ENCODE measurements around the gene FBLN7. TPM values are rescaled to one million over a fixed set of nuclear protein-coding genes. Genes with fewer than 3 reads are reported as not detected.
A peak's percentile ranks its signal among the peaks of the same experiment; 100 is the strongest.
"Not testable (repeated sequence)": the region's sequence is repeated elsewhere in the genome, so short reads cannot be mapped to it uniquely, and the experiment has no call there.

FBLN7 gene
- polyA plus RNA-seq, 3 donors from 2014 or later, result not detected

- H3K9me3 Mint-ChIP-seq, result peaks cover 0 to 4% (median 0%) of the 10 kb centered on the region in 6 donors
- no peaks in the 10 kb centered on the region for H3K27me3 Mint-ChIP-seq (ENCODE audit: low read depth in 3 of 3)
- DNase-seq, result no peak
- no peak overlapping the region for H3K4me3 Mint-ChIP-seq
- H3K36me3 Mint-ChIP-seq, result peaks cover 0 to 6% (median 6%) of the 10 kb centered on the region in 3 donors
- H3K27ac Mint-ChIP-seq, result no peak overlapping the region
- no peaks in the 10 kb centered on the region for H3K4me1 Mint-ChIP-seq
These were observed 9.1 kb upstream of the FBLN7 start for GRCh38 chr2:112129060-112129459.

- H3K4me1 Mint-ChIP-seq, result peaks cover 5 to 7% of the 10 kb centered on the region in 2 donors
- no peak overlapping the region for H3K4me3 Mint-ChIP-seq
- H3K36me3 Mint-ChIP-seq, result peaks cover 0 to 5% (median 3%) of the 10 kb centered on the region in 3 donors
- H3K9me3 Mint-ChIP-seq, result peaks cover 0 to 3% (median 0%) of the 10 kb centered on the region in 6 donors
- no peak for DNase-seq
- H3K27ac Mint-ChIP-seq, result no peak overlapping the region
- H3K27me3 Mint-ChIP-seq (ENCODE audit: low read depth in 3 of 3), result peaks cover 2 to 14% (median 4%) of the 10 kb centered on the region in 3 donors
These were observed 4.8 kb upstream of the FBLN7 start for GRCh38 chr2:112133344-112133743.

- H3K27ac Mint-ChIP-seq, result no peak overlapping the region
- peaks cover 5 to 7% of the 10 kb centered on the region in 2 donors for H3K4me1 Mint-ChIP-seq
- H3K36me3 Mint-ChIP-seq, result peaks cover 0 to 5% (median 3%) of the 10 kb centered on the region in 3 donors
- DNase-seq, result no peak
- H3K4me3 Mint-ChIP-seq, result no peak overlapping the region
- peaks cover 2 to 14% (median 4%) of the 10 kb centered on the region in 3 donors for H3K27me3 Mint-ChIP-seq (ENCODE audit: low read depth in 3 of 3)
- peaks cover 0 to 2% (median 0%) of the 10 kb centered on the region in 6 donors for H3K9me3 Mint-ChIP-seq
These were observed 4.1 kb upstream of the FBLN7 start for GRCh38 chr2:112134120-112134519.

GRCh38 chr2:112136096-112136495 is 2.1 kb upstream of the FBLN7 start:
- peaks cover 5 to 7% of the 10 kb centered on the region in 2 donors for H3K4me1 Mint-ChIP-seq
- no peak for DNase-seq
- peaks cover 0 to 5% (median 3%) of the 10 kb centered on the region in 3 donors for H3K36me3 Mint-ChIP-seq
- H3K9me3 Mint-ChIP-seq, result peaks cover 0 to 1% (median 0%) of the 10 kb centered on the region in 6 donors
- H3K27me3 Mint-ChIP-seq (ENCODE audit: low read depth in 3 of 3), result peaks cover 5 to 19% (median 6%) of the 10 kb centered on the region in 3 donors
- H3K4me3 Mint-ChIP-seq, result peak overlapping the region in 3 of 5 donors; percentile 2 to 56 (median 34)
- no peak overlapping the region for H3K27ac Mint-ChIP-seq

GRCh38 chr2:112137516-112138158 is 548 bp upstream of the FBLN7 start:
- H3K27me3 Mint-ChIP-seq (ENCODE audit: low read depth in 3 of 3), result peaks cover 8 to 21% (median 13%) of the 10 kb centered on the region in 3 donors
- H3K27ac Mint-ChIP-seq, result no peak overlapping the region
- no peaks in the 10 kb centered on the region for H3K9me3 Mint-ChIP-seq
- H3K36me3 Mint-ChIP-seq, result peaks cover 0 to 5% (median 3%) of the 10 kb centered on the region in 3 donors
- DNase-seq, result no peak
- peaks cover 5 to 7% of the 10 kb centered on the region in 2 donors for H3K4me1 Mint-ChIP-seq
- H3K4me3 Mint-ChIP-seq, result peak overlapping the region; percentile 45 to 75 (median 63)

- not testable (repeated sequence) for H3K9me3 Mint-ChIP-seq, DNase-seq, H3K4me3 Mint-ChIP-seq, H3K4me1 Mint-ChIP-seq, H3K27ac Mint-ChIP-seq, H3K36me3 Mint-ChIP-seq
- peaks cover 8 to 24% (median 13%) of the 10 kb centered on the region in 3 donors for H3K27me3 Mint-ChIP-seq (ENCODE audit: low read depth in 3 of 3)
These were observed 939 bp downstream of the FBLN7 start for GRCh38 chr2:112139033-112139614.

GRCh38 chr2:112139661-112140204 is 1.5 kb downstream of the FBLN7 start:
- not testable (repeated sequence) for H3K4me1 Mint-ChIP-seq, H3K27ac Mint-ChIP-seq, H3K36me3 Mint-ChIP-seq, H3K9me3 Mint-ChIP-seq, H3K4me3 Mint-ChIP-seq, DNase-seq
- peaks cover 8 to 24% (median 13%) of the 10 kb centered on the region in 3 donors for H3K27me3 Mint-ChIP-seq (ENCODE audit: low read depth in 3 of 3)

- H3K4me1 Mint-ChIP-seq, result peaks cover 5 to 7% of the 10 kb centered on the region in 2 donors
- H3K27me3 Mint-ChIP-seq (ENCODE audit: low read depth in 3 of 3), result peaks cover 8 to 21% (median 13%) of the 10 kb centered on the region in 3 donors
- no peak overlapping the region for H3K27ac Mint-ChIP-seq
- peaks cover 0 to 5% (median 3%) of the 10 kb centered on the region in 3 donors for H3K36me3 Mint-ChIP-seq
- H3K4me3 Mint-ChIP-seq, result peak overlapping the region in 1 of 5 donors; percentile 30
- no peaks in the 10 kb centered on the region for H3K9me3 Mint-ChIP-seq
- no peak for DNase-seq
These were observed 2.1 kb downstream of the FBLN7 start for GRCh38 chr2:112140205-112140802.

GRCh38 chr2:112140899-112141625 is 2.9 kb downstream of the FBLN7 start:
- no peak for DNase-seq
- Mint-ChIP-seq H3K9me3 (no peaks in the 10 kb centered on the region), H3K36me3 (peaks cover 0 to 5% (median 3%) of the 10 kb centered on the region in 3 donors), H3K4me1 (peaks cover 5 to 7% of the 10 kb centered on the region in 2 donors), H3K4me3 (peak overlapping the region in 1 of 5 donors; percentile 30), H3K27me3 (ENCODE audit: low read depth in 3 of 3) (peaks cover 6 to 14% (median 13%) of the 10 kb centered on the region in 3 donors), H3K27ac (no peak overlapping the region)

GRCh38 chr2:112141626-112142007 is 3.4 kb downstream of the FBLN7 start:
- no peak for DNase-seq
- H3K27ac Mint-ChIP-seq, result no peak overlapping the region
- H3K36me3 Mint-ChIP-seq, result no peaks in the 10 kb centered on the region
- no peaks in the 10 kb centered on the region for H3K9me3 Mint-ChIP-seq
- H3K4me3 Mint-ChIP-seq, result no peak overlapping the region
- peaks cover 6 to 13% (median 10%) of the 10 kb centered on the region in 3 donors for H3K27me3 Mint-ChIP-seq (ENCODE audit: low read depth in 3 of 3)
- H3K4me1 Mint-ChIP-seq, result peaks cover 5 to 7% of the 10 kb centered on the region in 2 donors

GRCh38 chr2:112142525-112143078 is 4.4 kb downstream of the FBLN7 start:
- no peak for DNase-seq
- Mint-ChIP-seq H3K4me3 (no peak overlapping the region), H3K27me3 (ENCODE audit: low read depth in 3 of 3) (peaks cover 6 to 17% (median 11%) of the 10 kb centered on the region in 3 donors), H3K9me3 (no peaks in the 10 kb centered on the region), H3K4me1 (peaks cover 3 to 4% of the 10 kb centered on the region in 2 donors), H3K36me3 (no peaks in the 10 kb centered on the region), H3K27ac (no peak overlapping the region)

- DNase-seq, result no peak
- H3K4me1 Mint-ChIP-seq, result no peaks in the 10 kb centered on the region
- H3K36me3 Mint-ChIP-seq, result no peaks in the 10 kb centered on the region
- no peak overlapping the region for H3K4me3 Mint-ChIP-seq
- H3K9me3 Mint-ChIP-seq, result no peaks in the 10 kb centered on the region
- peaks cover 6 to 17% (median 11%) of the 10 kb centered on the region in 3 donors for H3K27me3 Mint-ChIP-seq (ENCODE audit: low read depth in 3 of 3)
- no peak overlapping the region for H3K27ac Mint-ChIP-seq
These were observed 5.0 kb downstream of the FBLN7 start for GRCh38 chr2:112143150-112143549.

- no peak overlapping the region for H3K27ac Mint-ChIP-seq
- H3K36me3 Mint-ChIP-seq, result no peaks in the 10 kb centered on the region
- peaks cover 6 to 17% (median 11%) of the 10 kb centered on the region in 3 donors for H3K27me3 Mint-ChIP-seq (ENCODE audit: low read depth in 3 of 3)
- no peaks in the 10 kb centered on the region for H3K9me3 Mint-ChIP-seq
- H3K4me3 Mint-ChIP-seq, result no peak overlapping the region
- no peaks in the 10 kb centered on the region for H3K4me1 Mint-ChIP-seq
- no peak for DNase-seq
These were observed 6.8 kb downstream of the FBLN7 start for GRCh38 chr2:112144966-112145365.

Data from immature natural killer cell (primary cell).